HT1080 (cell line): ENCODE results near the gene TBC1D3G. TPM values are rescaled to one million over a fixed set of nuclear protein-coding genes. Genes with fewer than 3 reads are reported as not detected.
"Not testable (repeated sequence)": the region's sequence is repeated elsewhere in the genome, so short reads cannot be mapped to it uniquely, and the experiment has no call there.

Experiments
- DNase-seq: peaks from one replicate; pipeline ENCODE4 v3.0.0-alpha.2; 2015; ENCODE audit warnings: low read depth
- polyA plus RNA-seq, 2 experiments: library from polyadenylated mRNA; depleted of rRNA; stranded (reverse); fragments of >200 nt; gene quantifications; 2 replicates each; pipeline ENCODE4 v1.2.3, GENCODE V29; 2015
- small RNA-seq: library from RNA; depleted of rRNA; stranded (forward); fragments of <200 nt; gene quantifications from one replicate; pipeline ENCODE3, GENCODE V24; 2014
- total RNA-seq: library from RNA; depleted of rRNA; stranded (reverse); fragments of >200 nt; shearing (Covaris generic); gene quantifications from 2 replicates; pipeline ENCODE4 v1.2.3, GENCODE V29; 2014; rRNA removed

TBC1D3G gene
- not detected in 2 replicates for total RNA-seq
- polyA plus RNA-seq (2015; cell fraction: cytosol; rRNA removed) = not detected in 2 replicates
- polyA plus RNA-seq (2015; cell fraction: nucleus; rRNA removed) = not detected in 2 replicates

- not testable (repeated sequence) for DNase-seq
Measured at GRCh38 chr17:36323584-36323983, at the start of gene TBC1D3G. TBC1D3G (plus strand) TSS chr17:36323884; CDS start chr17:36325412, 1,528 bp downstream.

- DNase-seq = not testable (repeated sequence)
Measured at GRCh38 chr17:36283256-36283655, 40.4 kb upstream of the TBC1D3G start.

GRCh38 chr17:36284219-36284618 is 39.5 kb upstream of the TBC1D3G start:
- DNase-seq = not testable (repeated sequence)

GRCh38 chr17:36289965-36290612 is 33.6 kb upstream of the TBC1D3G start:
- DNase-seq = not testable (repeated sequence)

- DNase-seq = not testable (repeated sequence)
Measured at GRCh38 chr17:36295161-36295560, 28.5 kb upstream of the TBC1D3G start.

- DNase-seq = not testable (repeated sequence)
Measured at GRCh38 chr17:36315736-36316135, 7.9 kb upstream of the TBC1D3G start.

GRCh38 chr17:36362496-36362895 is 38.8 kb downstream of the TBC1D3G start:
- DNase-seq = not testable (repeated sequence)

- not testable (repeated sequence) for DNase-seq
Measured at GRCh38 chr17:36375938-36376337, 52.3 kb downstream of the TBC1D3G start.

Small RNA genes lying within 50 kb of the gene (small RNA-seq; reads per million reads assigned to genes)
- not detected for gene RF00019

Other genes with a start within 250 kb of the TBC1D3G start
- gene CCL3, start 233.7 kb upstream of the TBC1D3G start, total RNA-seq = 0.17 TPM in 1 of 2 replicates, not detected in the other
- gene CCL4, start 220.1 kb upstream of the TBC1D3G start, total RNA-seq = not detected in 2 replicates
- gene TBC1D3B, start 147.2 kb upstream of the TBC1D3G start, total RNA-seq = 2.0 TPM in 1 of 2 replicates, not detected in the other
- gene CCL3L1, start 127.1 kb upstream of the TBC1D3G start, total RNA-seq = 0.13 TPM in 1 of 2 replicates, not detected in the other
- gene CCL4L2, start 112.8 kb upstream of the TBC1D3G start, total RNA-seq = not detected in 2 replicates
- 0.37 TPM in 1 of 2 replicates, not detected in the other for gene TBC1D3I, start 59.3 kb upstream of the TBC1D3G start, total RNA-seq
- not detected in 2 replicates for gene TBC1D3H, start 64.6 kb downstream of the TBC1D3G start, total RNA-seq
- 51.7 and 55.4 TPM in 2 replicates for gene ZNHIT3, start 162.8 kb downstream of the TBC1D3G start, total RNA-seq
- 120 and 130 TPM in 2 replicates for gene MYO19, start 211.0 kb downstream of the TBC1D3G start, total RNA-seq
- gene PIGW, start 211.1 kb downstream of the TBC1D3G start, total RNA-seq = 13.9 and 27.9 TPM in 2 replicates
- 54.1 and 58.6 TPM in 2 replicates for gene GGNBP2, start 221.0 kb downstream of the TBC1D3G start, total RNA-seq